ENCODE results near the gene PRAMEF1. TPM values are rescaled to one million over a fixed set of nuclear protein-coding genes. Genes with fewer than 3 reads are reported as not detected.
A peak's percentile ranks its signal among the peaks of the same experiment; 100 is the strongest.
"Not testable (repeated sequence)": the region's sequence is repeated elsewhere in the genome, so short reads cannot be mapped to it uniquely, and the experiment has no call there.

The PRAMEF1 gene
- polyA plus RNA-seq (ENCODE audit: insufficient read length in 3 of 3) = not detected

GRCh38 chr1:12791097-12791496 lies at the start of gene PRAMEF1:
Gene PRAMEF1 (plus strand): TSS chr1:12791397. CDS start chr1:12793228, 1,831 bp downstream.
- DNase-seq (ENCODE audit: low read depth in 3 of 3, low spot score in 2 of 3) = not testable (repeated sequence)

DNA sequence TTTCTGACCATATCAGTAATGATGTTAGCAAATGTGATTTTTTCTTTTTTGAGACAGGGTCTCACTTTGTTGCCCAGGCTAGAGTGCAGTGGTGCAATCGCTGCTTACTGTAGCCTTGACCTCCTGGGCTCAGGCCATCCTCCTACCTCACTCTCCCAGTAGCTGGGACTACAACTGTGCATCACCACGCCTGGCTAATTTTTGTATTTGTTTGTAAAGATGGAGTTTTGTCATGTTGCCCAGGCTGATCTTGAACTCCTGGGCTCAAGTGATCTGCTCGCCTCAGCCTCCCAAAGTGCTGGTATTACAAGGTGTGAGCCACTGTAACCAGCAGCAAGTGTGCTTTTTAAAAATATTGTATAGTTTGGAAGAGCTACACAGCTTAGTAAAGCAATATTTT lies 49.3 kb upstream of the PRAMEF1 start:
- DNase-seq (ENCODE audit: low read depth in 3 of 3, low spot score in 2 of 3) = no peak

DNA sequence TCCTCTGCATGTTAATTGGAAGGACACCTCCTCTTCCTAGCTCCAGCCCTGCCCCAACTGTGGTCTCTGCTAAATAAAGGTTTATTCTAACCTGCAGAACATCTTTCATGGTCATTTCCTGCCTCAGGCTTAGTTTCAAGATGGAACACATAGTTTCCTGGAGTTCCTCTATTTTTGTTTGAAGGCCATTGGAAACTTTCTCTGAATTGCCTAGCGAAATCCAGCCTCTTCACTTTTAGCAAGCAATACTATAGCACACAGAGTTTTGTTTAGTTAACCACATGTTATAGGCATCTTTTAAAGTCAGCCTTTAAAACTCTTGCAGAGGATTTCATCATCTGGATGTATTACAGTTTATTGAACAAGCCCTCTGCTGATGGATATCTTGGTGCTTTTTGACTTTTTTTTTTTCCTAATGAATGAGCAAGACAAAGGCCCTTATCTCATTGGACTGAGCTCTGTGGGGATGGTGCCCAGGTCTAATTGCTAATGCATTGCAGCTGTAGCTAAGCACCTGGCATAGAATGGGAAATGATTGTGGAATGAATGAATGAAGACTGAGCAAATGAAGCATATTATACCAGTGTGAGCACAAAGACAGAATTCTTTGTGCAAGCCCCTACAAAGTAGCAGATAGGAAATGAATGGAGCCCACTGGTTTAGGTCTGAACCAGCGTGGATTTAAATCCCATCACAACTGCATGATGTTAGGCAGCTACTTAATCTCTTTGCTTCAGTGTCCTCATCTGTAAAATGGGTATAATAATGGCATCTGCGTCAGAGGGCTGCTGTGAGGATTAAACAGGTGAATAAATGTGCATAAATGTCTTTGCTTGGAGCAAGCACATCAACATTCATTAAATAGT lies 45.8 kb upstream of the PRAMEF1 start:
- no peak for DNase-seq (ENCODE audit: low read depth in 3 of 3, low spot score in 2 of 3)

DNA sequence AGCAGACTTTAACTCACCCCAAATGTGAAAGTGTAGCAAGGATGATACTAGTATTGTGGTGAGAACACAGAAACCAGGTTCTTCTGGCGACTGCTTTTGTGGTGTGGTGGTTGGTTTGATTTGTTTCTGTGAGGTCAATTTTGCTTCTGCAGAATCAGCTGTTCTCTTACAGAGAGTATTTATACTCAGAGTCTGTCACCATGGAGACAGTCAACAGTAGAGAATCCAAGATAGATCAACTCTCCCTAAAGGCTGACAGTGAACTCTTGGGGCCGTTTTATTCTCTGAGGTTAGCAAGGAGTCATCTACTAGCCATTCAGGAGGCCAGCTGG lies 45.2 kb upstream of the PRAMEF1 start, which contains the start of gene CFAP107:
Gene CFAP107 (plus strand): TSS at position 209 of the 332 bp plus-strand sequence. CDS start 231 bp downstream, outside the sequence.
- DNase-seq (ENCODE audit: low read depth in 3 of 3, low spot score in 2 of 3) = peak in 2 of 3 donors; percentile 2 to 24

DNA sequence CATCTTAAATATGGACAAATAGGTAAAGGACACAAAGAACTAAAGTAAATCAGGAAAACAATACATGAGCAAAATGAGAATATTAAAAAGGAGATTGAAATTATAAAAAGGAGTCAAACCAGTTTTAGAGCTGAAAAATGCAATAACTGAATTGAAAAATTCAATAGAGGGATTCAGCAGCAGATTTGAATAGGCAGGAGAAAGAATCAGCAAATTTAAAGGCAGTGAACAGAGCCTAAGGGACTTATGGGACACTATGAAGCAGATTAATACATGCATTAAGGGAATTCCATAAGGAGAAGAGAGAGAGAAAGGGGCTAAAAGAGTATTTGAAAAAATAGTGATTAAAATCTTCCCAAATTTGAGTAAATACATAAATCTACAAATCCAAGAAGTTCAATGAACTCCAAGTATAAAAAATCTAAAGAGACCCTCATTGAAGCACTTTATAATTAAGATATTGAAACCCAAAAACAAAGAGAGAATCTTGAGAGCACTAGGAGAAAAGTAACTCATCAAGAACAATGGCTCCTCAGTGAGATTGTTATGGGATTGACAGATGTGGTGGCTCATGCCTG lies 42.3 kb upstream of the PRAMEF1 start:
- DNase-seq (ENCODE audit: low read depth in 3 of 3, low spot score in 2 of 3) = no peak

- no peak for DNase-seq (ENCODE audit: low read depth in 3 of 3, low spot score in 2 of 3)
These were observed 36.5 kb upstream of the PRAMEF1 start for GRCh38 chr1:12754738-12755137.

DNA sequence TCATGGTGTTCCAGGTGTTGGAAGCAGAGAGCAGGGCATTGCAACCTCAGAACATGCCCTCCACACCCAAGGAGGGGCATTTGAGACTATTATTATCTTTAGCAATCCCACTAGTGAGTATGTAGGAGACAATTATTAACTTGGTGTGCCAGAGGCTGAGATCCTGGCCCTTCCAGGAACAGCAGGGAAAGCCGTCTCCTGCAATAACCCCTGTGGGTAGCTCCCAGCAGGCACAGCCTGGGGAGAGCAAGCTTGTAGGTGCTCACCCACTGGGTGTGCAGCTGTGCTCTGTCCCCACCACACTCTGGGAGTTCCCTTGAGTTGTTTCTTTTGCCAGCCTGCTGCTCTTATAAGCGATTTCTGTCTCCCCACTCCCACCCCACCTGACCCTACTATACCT lies 34.9 kb upstream of the PRAMEF1 start:
- no peak for DNase-seq (ENCODE audit: low read depth in 3 of 3, low spot score in 2 of 3)

DNA sequence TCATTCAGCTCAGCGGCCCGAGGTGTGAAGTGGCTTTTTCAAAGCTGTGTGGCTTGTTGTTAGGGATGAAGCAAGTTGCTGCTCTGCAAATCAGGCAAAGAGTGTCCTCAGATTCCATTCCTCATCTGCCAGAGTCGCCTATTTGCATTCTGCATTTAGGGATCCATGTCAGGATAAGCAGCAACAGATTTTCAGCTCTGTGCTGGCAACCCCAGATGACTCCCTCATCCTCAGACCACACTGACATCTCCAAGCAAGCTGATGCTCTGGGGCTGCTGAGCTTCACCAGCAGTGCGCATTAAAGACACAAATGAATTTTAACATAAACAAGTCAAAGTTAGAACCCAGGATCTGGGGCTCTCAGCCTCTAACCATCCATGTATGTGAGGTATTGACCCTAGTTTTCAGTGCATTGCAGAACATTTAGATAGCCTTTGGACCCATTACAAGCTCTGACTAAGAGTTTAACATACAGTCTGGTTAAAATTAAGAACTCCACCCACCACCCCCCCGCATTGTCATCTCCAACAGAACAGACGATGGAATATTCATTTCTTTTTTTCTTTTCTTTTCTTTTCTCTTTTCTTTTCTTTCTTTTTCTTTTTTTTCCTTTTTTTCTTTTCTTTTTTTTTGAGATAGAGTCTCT lies 34.3 kb upstream of the PRAMEF1 start:
- no peak for DNase-seq (ENCODE audit: low read depth in 3 of 3, low spot score in 2 of 3)

DNA sequence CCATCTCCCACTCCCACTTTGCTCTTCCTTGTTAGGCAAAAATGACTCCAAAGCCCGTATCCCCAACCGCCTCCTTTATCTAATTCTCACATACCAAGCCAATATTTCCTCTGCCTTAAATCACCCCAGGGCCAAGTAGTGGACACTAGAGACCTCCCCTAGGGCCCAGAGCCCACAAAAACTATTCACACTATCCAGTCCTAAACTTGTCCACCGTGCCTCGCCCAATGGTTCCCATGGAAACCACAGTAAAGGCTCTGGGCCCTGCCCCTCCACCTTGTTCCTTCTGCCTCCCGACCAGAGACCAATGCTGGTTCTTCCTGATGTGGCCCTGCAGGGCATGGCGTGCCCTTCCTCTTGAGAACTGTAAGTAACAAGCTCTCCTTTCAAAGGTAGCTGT lies 33.4 kb upstream of the PRAMEF1 start:
- DNase-seq (ENCODE audit: low read depth in 3 of 3, low spot score in 2 of 3) = no peak

- DNase-seq (ENCODE audit: low read depth in 3 of 3, low spot score in 2 of 3) = no peak
These were observed 30.9 kb upstream of the PRAMEF1 start for GRCh38 chr1:12760256-12760795.

GRCh38 chr1:12761781-12762180 lies 29.4 kb upstream of the PRAMEF1 start:
- no peak for DNase-seq (ENCODE audit: low read depth in 3 of 3, low spot score in 2 of 3)

- no peak for DNase-seq (ENCODE audit: low read depth in 3 of 3, low spot score in 2 of 3)
These were observed 28.4 kb upstream of the PRAMEF1 start for GRCh38 chr1:12762766-12763165.

- DNase-seq (ENCODE audit: low read depth in 3 of 3, low spot score in 2 of 3) = no peak
These were observed 27.7 kb upstream of the PRAMEF1 start for GRCh38 chr1:12763479-12763878.

- no peak for DNase-seq (ENCODE audit: low read depth in 3 of 3, low spot score in 2 of 3)
These were observed 27.2 kb upstream of the PRAMEF1 start for GRCh38 chr1:12764016-12764415.

GRCh38 chr1:12769031-12769430 lies 22.2 kb upstream of the PRAMEF1 start:
- no peak for DNase-seq (ENCODE audit: low read depth in 3 of 3, low spot score in 2 of 3)

DNA sequence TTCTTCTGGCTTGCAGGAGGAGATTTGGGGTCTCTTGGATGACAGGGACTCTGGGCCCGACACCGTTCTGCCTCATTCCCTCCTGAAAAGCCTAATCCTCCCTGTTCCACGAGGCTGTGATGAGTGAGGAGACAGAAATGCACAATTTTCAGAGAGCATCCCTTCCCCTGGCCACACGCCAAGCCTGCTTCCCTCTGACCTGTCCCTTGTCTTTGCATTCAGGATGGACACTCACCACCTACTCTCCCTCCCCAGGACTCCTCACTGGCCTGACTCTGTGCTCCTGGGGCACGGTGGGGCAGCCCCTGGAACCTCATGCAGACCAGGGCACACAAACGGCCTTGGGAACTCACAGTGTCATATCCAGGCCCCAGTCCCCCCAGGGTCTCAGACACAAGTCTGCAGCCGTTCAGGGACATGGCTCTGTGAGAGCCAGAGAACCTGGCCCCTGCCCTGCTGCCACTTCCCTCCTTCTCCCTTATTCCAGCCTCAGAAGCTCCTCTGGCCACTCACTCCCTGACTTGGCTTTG lies 21.2 kb upstream of the PRAMEF1 start:
- DNase-seq (ENCODE audit: low read depth in 3 of 3, low spot score in 2 of 3) = no peak

GRCh38 chr1:12770620-12771019 lies 20.6 kb upstream of the PRAMEF1 start:
- DNase-seq (ENCODE audit: low read depth in 3 of 3, low spot score in 2 of 3) = no peak

DNA sequence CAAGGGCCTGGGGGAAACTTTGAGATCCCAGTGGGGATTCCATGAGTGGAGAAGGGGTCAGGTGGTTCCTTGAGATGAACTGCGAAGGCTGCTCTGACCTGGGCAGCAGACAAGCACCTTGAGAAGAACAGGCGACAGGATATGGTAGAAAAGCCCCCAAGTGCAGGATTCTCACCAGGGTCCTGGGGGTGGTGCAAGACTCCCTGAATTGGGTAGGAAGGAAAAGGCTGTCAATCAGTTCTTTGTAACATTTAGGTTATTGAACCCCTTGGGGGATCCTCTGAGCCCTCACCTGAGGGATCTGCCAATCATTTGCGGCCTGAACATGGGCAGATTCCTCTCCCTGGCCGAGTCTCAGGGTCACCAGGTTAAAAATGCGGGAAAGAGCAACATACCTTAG lies 20.0 kb upstream of the PRAMEF1 start:
- DNase-seq (ENCODE audit: low read depth in 3 of 3, low spot score in 2 of 3) = no peak

DNA sequence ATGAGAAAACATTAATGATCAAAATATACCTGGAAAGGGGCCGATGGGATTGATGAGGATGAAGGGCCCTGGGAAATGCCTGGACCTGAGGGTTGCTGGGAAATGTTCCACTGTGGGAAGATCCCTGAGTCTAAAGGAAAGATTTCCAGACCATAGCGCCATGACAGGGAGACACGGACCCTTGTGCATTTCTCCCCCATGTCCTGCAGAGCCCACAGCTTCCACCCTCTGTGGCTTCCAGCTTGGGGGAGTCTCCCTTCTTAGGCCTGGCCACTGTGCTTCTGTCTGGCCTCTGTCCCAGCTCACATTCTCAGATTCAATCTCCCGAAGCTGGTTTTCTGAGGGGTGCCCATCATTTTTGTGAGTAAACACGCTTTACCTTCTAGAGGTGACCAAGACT lies 18.7 kb upstream of the PRAMEF1 start:
- no peak for DNase-seq (ENCODE audit: low read depth in 3 of 3, low spot score in 2 of 3)

DNA sequence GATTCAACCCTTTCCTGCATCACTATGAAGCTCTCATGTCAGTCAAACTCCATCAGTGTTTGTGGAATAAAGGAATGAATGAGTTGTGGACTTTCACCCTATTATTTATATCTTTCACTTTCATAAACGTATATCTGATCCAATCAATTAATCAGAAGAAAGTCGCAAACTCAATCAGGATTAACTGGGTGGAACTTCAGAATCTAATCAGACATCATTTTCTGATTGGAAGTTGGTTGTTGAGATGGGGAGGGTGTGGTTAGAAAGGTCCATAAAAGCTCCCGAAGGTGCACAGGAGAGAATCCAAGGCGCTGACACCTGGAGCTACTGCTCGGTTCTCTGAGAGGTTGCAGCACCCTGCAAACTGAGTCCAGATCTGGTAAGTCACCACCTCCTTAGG lies 17.8 kb upstream of the PRAMEF1 start, which contains the start of gene PRAMEF12:
Gene PRAMEF12 (plus strand): TSS at position 301 of the 400 bp plus-strand sequence. CDS start 1,130 bp downstream, outside the sequence.
- no peak for DNase-seq (ENCODE audit: low read depth in 3 of 3, low spot score in 2 of 3)

- no peak for DNase-seq (ENCODE audit: low read depth in 3 of 3, low spot score in 2 of 3)
These were observed 16.3 kb upstream of the PRAMEF1 start for GRCh38 chr1:12774801-12775345.

Data from right renal cortex interstitium (tissue), 3 donors.